WTC11 (cell line): Measurements from ENCODE around the gene PDIA6. TPM values are rescaled to one million over a fixed set of nuclear protein-coding genes. Genes with fewer than 3 reads are reported as not detected.

Source experiments
- ATAC-seq: fragments of 200-7000 bp; cut with Tn5 transposase; 2 replicates; pipeline ENCODE4 v1.10.0; 2021; ENCODE audit warnings: mild to moderate bottlenecking, moderate library complexity
- CTCF ChIA-PET: fragments of 300-600 bp; sonication (Branson Sonifier 250); formaldehyde crosslinking; loops from one replicate; lab custom pipeline; 2021; ENCODE audit warnings: antibody characterized with exemption; lab: Charles Lee
- POLR2A ChIA-PET: fragments of 350-600 bp; sonication (Branson Sonifier 250); formaldehyde crosslinking; loops from one replicate; lab custom pipeline; 2021; ENCODE audit warnings: antibody characterized with exemption; lab: Charles Lee
- DNase-seq: peaks from one replicate; pipeline ENCODE4 v3.0.0; 2021; ENCODE audit warnings: low spot score
- H3K27ac Mint-ChIP-seq: 2 replicates; pipeline ENCODE4 v1.8.0; 2021; ENCODE audit warnings: mixed read lengths
- H3K27me3 Mint-ChIP-seq: 2 replicates; pipeline ENCODE4 v1.8.0; 2021; ENCODE audit warnings: low read depth, mild to moderate bottlenecking, moderate library complexity, mixed read lengths
- H3K36me3 Mint-ChIP-seq: 2 replicates; pipeline ENCODE4 v1.8.0; 2021; ENCODE audit warnings: mixed read lengths
- H3K4me1 Mint-ChIP-seq: 2 replicates; pipeline ENCODE4 v1.8.0; 2022; ENCODE audit warnings: mixed read lengths
- H3K4me3 Mint-ChIP-seq: 2 replicates; pipeline ENCODE4 v1.8.0; 2021; ENCODE audit warnings: mild to moderate bottlenecking, moderate library complexity, mixed read lengths
- H3K9me3 Mint-ChIP-seq: 2 replicates; pipeline ENCODE4 v1.8.0; 2021; ENCODE audit warnings: mixed read lengths
- CREM ChIP-seq: sonication (generic); formaldehyde crosslinking; IDR thresholded peaks from 2 replicates; pipeline ENCODE4 v1.8.1; 2022; ENCODE audit warnings: mild to moderate bottlenecking, missing genetic modification reagents, moderate library complexity
- EMX1 ChIP-seq: fragments of 250-450 bp; sonication (Bioruptor Pico); IDR thresholded peaks from 2 replicates; pipeline ENCODE4 v1.8.0; 2021; ENCODE audit warnings: mild to moderate bottlenecking
- ESRRA ChIP-seq: sonication (generic); formaldehyde crosslinking; IDR thresholded peaks from 2 replicates; pipeline ENCODE4 v1.8.1; 2022; ENCODE audit warnings: mild to moderate bottlenecking, missing genetic modification reagents, borderline replicate concordance
- ETV6 ChIP-seq: sonication (generic); formaldehyde crosslinking; IDR thresholded peaks from 2 replicates; pipeline ENCODE4 v1.8.1; 2022; ENCODE audit warnings: mild to moderate bottlenecking, missing genetic modification reagents
- GABPB1 ChIP-seq: sonication (generic); formaldehyde crosslinking; IDR thresholded peaks from 2 replicates; pipeline ENCODE4 v1.8.1; 2023; ENCODE audit warnings: mild to moderate bottlenecking, missing genetic modification reagents
- JAZF1 ChIP-seq: fragments of 250-450 bp; sonication (Bioruptor Pico); IDR thresholded peaks from 2 replicates; pipeline ENCODE4 v1.9.0; 2021; ENCODE audit warnings: moderate library complexity, mild to moderate bottlenecking, inconsistent platforms
- KAT7 ChIP-seq: sonication (generic); formaldehyde crosslinking; IDR thresholded peaks from 2 replicates; pipeline ENCODE4 v1.8.1; 2023; ENCODE audit warnings: missing genetic modification reagents, mild to moderate bottlenecking, borderline replicate concordance
- NFYB ChIP-seq: sonication (generic); formaldehyde crosslinking; conservative IDR thresholded peaks from 2 replicates; pipeline ENCODE4 v1.8.0; 2022; ENCODE audit warnings: low read depth, missing genetic modification reagents
- NR2C2 ChIP-seq: sonication (generic); formaldehyde crosslinking; IDR thresholded peaks from 2 replicates; pipeline ENCODE4 v1.8.0; 2022; ENCODE audit warnings: mild to moderate bottlenecking, missing genetic modification reagents
- NR3C1 ChIP-seq: sonication (generic); formaldehyde crosslinking; conservative IDR thresholded peaks from 2 replicates; pipeline ENCODE4 v1.8.1; 2023; ENCODE audit warnings: low read depth, mild to moderate bottlenecking, missing genetic modification reagents
- OVOL2 ChIP-seq: fragments of 250-450 bp; sonication (Bioruptor Pico); IDR thresholded peaks from 2 replicates; pipeline ENCODE4 v1.9.0; 2021; ENCODE audit warnings: mild to moderate bottlenecking, borderline replicate concordance
- PRRX2 ChIP-seq: fragments of 250-450 bp; sonication (Bioruptor Pico); IDR thresholded peaks from 2 replicates; pipeline ENCODE4 v1.8.0; 2021; ENCODE audit warnings: mild to moderate bottlenecking
- SP1 ChIP-seq: sonication (generic); formaldehyde crosslinking; conservative IDR thresholded peaks from 2 replicates; pipeline ENCODE4 v1.8.1; 2022; ENCODE audit warnings: missing genetic modification reagents
- TCF7 ChIP-seq: sonication (generic); formaldehyde crosslinking; IDR thresholded peaks from 2 replicates; pipeline ENCODE4 v1.8.0; 2022; ENCODE audit warnings: mild to moderate bottlenecking, low read depth, missing genetic modification reagents, moderate library complexity
- TP53 ChIP-seq: sonication (generic); formaldehyde crosslinking; IDR thresholded peaks from 2 replicates; pipeline ENCODE4 v1.8.1; 2023; ENCODE audit warnings: mild to moderate bottlenecking, missing genetic modification reagents
- ZNF138 ChIP-seq: sonication (generic); formaldehyde crosslinking; conservative IDR thresholded peaks from 2 replicates; pipeline ENCODE4 v1.8.1; 2022; ENCODE audit warnings: mild to moderate bottlenecking, moderate library complexity, missing genetic modification reagents
- ZNF263 ChIP-seq: sonication (generic); formaldehyde crosslinking; IDR thresholded peaks from 2 replicates; pipeline ENCODE4 v1.8.1; 2022; ENCODE audit warnings: low read depth, mild to moderate bottlenecking, moderate library complexity, missing genetic modification reagents
- ZNF317 ChIP-seq: sonication (generic); formaldehyde crosslinking; IDR thresholded peaks from 2 replicates; pipeline ENCODE4 v1.8.1; 2023; ENCODE audit warnings: low read depth, mild to moderate bottlenecking, moderate library complexity, missing genetic modification reagents, borderline replicate concordance
- ZNF416 ChIP-seq: fragments of 250-450 bp; sonication (Bioruptor Pico); IDR thresholded peaks from 2 replicates; pipeline ENCODE4 v1.9.0; 2021; ENCODE audit warnings: mild to moderate bottlenecking, inconsistent platforms
- ZNF423 ChIP-seq: fragments of 250-450 bp; sonication (Bioruptor Pico); IDR thresholded peaks from 2 replicates; pipeline ENCODE4 v2.1.2; 2022; ENCODE audit warnings: mild to moderate bottlenecking, moderate library complexity
- total RNA-seq: library from RNA; stranded (reverse); gene quantifications from 3 replicates; pipeline ENCODE4 v1.2.3, GENCODE V29; 2021
- TF ChIP-seq, protein P1 (sequence below): fragments of 200-600 bp; IDR thresholded peaks from 2 replicates; pipeline ENCODE4 v1.8.0; 2022; ENCODE audit warnings: antibody characterized with exemption
- TF ChIP-seq, protein P2 (sequence below): sonication (generic); formaldehyde crosslinking; IDR thresholded peaks from 2 replicates; pipeline ENCODE4 v1.8.1; 2023; ENCODE audit warnings: mild to moderate bottlenecking, missing genetic modification reagents
- TF ChIP-seq, protein P3 (sequence below): sonication (generic); formaldehyde crosslinking; IDR thresholded peaks from 2 replicates; pipeline ENCODE4 v1.8.0; 2022; ENCODE audit warnings: mild to moderate bottlenecking, missing genetic modification reagents
- TF ChIP-seq, protein P4 (sequence below): sonication (generic); formaldehyde crosslinking; IDR thresholded peaks from 2 replicates; pipeline ENCODE4 v1.8.1; 2023; ENCODE audit warnings: mild to moderate bottlenecking, moderate library complexity, missing genetic modification reagents

The PDIA6 gene
- total RNA-seq, 1 experiment from 2014 or later: 331 TPM

DNA sequence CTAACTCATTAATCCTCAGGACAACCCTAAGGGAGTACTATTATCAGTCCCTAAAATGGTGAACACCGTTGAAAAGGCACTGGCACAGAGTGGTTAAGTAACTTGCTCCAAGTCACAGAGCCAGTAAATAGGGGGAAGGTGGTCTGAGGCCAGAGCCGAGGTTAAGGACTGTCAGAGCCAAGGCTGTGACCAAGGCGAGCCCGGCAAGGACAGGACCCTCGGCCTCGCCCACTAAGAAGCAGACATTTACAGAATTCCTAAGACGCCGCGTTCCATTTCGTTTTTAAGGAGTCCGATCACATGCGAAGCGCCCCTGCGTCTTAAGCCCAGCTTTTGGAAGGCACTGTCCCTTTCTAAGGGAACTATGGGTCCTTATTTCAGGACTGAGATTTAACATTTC is 1.1 kb downstream of the PDIA6 start:
- Mint-ChIP-seq H3K27me3 (no peaks in the 10 kb centered on the region), H3K9me3 (no peaks in the 10 kb centered on the region; the same call in 1 of the 2 replicates), H3K27ac (peak overlapping the region; percentile 89), H3K4me1 (peaks cover 39% of the 10 kb centered on the region), H3K4me3 (peak overlapping the region; percentile 88), H3K36me3 (peaks cover 24% of the 10 kb centered on the region)
- POLR2A ChIA-PET: interaction anchor here (1.0 kb wide), 1 partner anchor 321 kb away, joined by 5 read pairs; a partner anchor contains a TSS
- ATAC-seq (no peak), DNase-seq (no peak)
- CTCF ChIA-PET: interaction anchor here (1.0 to 2.0 kb wide), 4 partner anchors 11 to 24 kb away, joined by 3 to 19 read pairs (median 6); no protein-coding TSS in a partner anchor
- TF ChIP-seq PRRX2 (CRISPR knock-in tag) (no peak), KAT7 (CRISPR knock-in tag) (no peak), SP1 (CRISPR knock-in tag) (no peak), GABPB1 (CRISPR knock-in tag) (no peak), TP53 (no peak), ZNF423 (CRISPR knock-in tag) (no peak), CREM (CRISPR knock-in tag) (no peak), ETV6 (CRISPR knock-in tag) (no peak), ZNF138 (no peak), EMX1 (no peak), ZNF317 (CRISPR knock-in tag) (no peak), ESRRA (CRISPR knock-in tag) (no peak), ZNF263 (CRISPR knock-in tag) (no peak), ZNF416 (CRISPR knock-in tag) (no peak)
- TF ChIP-seq, protein P1, sequence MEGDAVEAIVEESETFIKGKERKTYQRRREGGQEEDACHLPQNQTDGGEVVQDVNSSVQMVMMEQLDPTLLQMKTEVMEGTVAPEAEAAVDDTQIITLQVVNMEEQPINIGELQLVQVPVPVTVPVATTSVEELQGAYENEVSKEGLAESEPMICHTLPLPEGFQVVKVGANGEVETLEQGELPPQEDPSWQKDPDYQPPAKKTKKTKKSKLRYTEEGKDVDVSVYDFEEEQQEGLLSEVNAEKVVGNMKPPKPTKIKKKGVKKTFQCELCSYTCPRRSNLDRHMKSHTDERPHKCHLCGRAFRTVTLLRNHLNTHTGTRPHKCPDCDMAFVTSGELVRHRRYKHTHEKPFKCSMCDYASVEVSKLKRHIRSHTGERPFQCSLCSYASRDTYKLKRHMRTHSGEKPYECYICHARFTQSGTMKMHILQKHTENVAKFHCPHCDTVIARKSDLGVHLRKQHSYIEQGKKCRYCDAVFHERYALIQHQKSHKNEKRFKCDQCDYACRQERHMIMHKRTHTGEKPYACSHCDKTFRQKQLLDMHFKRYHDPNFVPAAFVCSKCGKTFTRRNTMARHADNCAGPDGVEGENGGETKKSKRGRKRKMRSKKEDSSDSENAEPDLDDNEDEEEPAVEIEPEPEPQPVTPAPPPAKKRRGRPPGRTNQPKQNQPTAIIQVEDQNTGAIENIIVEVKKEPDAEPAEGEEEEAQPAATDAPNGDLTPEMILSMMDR: no peak
- TF ChIP-seq, protein P2, sequence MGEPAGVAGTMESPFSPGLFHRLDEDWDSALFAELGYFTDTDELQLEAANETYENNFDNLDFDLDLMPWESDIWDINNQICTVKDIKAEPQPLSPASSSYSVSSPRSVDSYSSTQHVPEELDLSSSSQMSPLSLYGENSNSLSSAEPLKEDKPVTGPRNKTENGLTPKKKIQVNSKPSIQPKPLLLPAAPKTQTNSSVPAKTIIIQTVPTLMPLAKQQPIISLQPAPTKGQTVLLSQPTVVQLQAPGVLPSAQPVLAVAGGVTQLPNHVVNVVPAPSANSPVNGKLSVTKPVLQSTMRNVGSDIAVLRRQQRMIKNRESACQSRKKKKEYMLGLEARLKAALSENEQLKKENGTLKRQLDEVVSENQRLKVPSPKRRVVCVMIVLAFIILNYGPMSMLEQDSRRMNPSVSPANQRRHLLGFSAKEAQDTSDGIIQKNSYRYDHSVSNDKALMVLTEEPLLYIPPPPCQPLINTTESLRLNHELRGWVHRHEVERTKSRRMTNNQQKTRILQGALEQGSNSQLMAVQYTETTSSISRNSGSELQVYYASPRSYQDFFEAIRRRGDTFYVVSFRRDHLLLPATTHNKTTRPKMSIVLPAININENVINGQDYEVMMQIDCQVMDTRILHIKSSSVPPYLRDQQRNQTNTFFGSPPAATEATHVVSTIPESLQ (CRISPR knock-in tag): no peak
- TF ChIP-seq, protein P3, sequence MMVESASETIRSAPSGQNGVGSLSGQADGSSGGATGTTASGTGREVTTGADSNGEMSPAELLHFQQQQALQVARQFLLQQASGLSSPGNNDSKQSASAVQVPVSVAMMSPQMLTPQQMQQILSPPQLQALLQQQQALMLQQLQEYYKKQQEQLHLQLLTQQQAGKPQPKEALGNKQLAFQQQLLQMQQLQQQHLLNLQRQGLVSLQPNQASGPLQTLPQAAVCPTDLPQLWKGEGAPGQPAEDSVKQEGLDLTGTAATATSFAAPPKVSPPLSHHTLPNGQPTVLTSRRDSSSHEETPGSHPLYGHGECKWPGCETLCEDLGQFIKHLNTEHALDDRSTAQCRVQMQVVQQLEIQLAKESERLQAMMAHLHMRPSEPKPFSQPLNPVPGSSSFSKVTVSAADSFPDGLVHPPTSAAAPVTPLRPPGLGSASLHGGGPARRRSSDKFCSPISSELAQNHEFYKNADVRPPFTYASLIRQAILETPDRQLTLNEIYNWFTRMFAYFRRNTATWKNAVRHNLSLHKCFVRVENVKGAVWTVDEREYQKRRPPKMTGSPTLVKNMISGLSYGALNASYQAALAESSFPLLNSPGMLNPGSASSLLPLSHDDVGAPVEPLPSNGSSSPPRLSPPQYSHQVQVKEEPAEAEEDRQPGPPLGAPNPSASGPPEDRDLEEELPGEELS (CRISPR knock-in tag): no peak
- TF ChIP-seq, protein P4, sequence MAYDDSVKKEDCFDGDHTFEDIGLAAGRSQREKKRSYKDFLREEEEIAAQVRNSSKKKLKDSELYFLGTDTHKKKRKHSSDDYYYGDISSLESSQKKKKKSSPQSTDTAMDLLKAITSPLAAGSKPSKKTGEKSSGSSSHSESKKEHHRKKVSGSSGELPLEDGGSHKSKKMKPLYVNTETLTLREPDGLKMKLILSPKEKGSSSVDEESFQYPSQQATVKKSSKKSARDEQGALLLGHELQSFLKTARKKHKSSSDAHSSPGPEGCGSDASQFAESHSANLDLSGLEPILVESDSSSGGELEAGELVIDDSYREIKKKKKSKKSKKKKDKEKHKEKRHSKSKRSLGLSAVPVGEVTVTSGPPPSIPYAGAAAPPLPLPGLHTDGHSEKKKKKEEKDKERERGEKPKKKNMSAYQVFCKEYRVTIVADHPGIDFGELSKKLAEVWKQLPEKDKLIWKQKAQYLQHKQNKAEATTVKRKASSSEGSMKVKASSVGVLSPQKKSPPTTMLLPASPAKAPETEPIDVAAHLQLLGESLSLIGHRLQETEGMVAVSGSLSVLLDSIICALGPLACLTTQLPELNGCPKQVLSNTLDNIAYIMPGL: no peak

DNA sequence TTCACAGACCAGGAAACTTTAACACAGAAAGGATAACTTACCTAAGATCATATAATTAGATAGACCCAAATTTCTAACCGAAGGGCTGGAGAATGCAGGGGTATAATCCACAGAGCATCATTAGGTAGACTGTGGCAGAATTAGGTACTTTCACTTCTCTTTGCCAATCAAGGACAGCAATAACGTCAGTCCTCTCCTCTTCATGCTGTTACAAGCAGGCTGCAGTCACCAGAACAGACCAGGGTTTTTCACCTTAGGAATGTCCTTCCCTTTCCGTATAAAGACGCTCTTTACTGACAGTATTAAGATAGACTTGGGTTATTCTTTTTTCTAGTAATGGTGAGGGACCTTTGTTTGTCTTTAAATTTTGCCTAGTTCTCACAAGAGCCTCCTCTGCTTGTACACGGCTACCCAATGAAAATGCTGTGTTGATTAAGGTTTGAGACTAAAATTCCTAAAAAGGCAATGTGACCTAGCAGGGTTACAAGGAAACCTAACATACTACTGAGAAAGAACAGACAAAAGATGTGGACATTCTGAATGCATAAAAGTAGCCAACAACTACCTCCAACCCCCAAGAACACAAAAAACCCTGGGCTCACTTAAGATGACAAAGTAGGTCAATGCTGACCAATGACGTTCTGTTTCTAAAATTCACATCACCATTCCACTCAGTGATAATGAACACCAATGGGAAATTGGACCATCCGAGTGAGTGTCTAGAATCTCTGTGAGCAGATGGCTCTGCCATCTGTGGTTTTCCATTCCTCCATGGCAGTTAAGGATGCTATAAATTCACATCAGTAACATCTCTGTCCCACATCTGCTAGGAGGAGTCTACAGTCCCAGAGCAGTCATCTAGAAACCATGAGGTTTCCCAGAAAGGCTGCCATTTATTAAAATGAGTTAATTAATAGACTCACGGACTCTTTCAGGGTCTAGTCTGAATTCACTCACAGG is 2.1 kb downstream of the PDIA6 start:
- Mint-ChIP-seq H3K4me3 (peak overlapping the region; percentile 88), H3K27ac (peak overlapping the region; percentile 89), H3K27me3 (no peaks in the 10 kb centered on the region), H3K36me3 (peaks cover 29% of the 10 kb centered on the region), H3K4me1 (peaks cover 39% of the 10 kb centered on the region), H3K9me3 (no peaks in the 10 kb centered on the region; the same call in 1 of the 2 replicates)
- CTCF ChIA-PET: no interaction called here
- no peak for DNase-seq
- POLR2A ChIA-PET: no interaction called here
- ATAC-seq: no peak
- TF ChIP-seq, protein P4: no peak
- no peak for TF ChIP-seq TCF7 (CRISPR knock-in tag)
- no peak for TF ChIP-seq NR2C2
- no peak for TF ChIP-seq SP1 (CRISPR knock-in tag)
- TF ChIP-seq NFYB: no peak
- TF ChIP-seq, protein P3 (CRISPR knock-in tag): no peak
- TF ChIP-seq OVOL2 (CRISPR knock-in tag): no peak
- no peak for TF ChIP-seq NR3C1 (CRISPR knock-in tag)
- TF ChIP-seq JAZF1: no peak
